GM21526 (cell line): ENCODE measurements around the gene G6PC3.

ENCODE experiments used
- ATAC-seq: cut with Tn5 transposase; IDR thresholded peaks from one replicate; pipeline ENCODE4 v1.9.1; 2021; ENCODE audit warnings: moderate library complexity; ENCODE audit not compliant: unreplicated experiment, low FRiP score

The G6PC3 gene

DNA sequence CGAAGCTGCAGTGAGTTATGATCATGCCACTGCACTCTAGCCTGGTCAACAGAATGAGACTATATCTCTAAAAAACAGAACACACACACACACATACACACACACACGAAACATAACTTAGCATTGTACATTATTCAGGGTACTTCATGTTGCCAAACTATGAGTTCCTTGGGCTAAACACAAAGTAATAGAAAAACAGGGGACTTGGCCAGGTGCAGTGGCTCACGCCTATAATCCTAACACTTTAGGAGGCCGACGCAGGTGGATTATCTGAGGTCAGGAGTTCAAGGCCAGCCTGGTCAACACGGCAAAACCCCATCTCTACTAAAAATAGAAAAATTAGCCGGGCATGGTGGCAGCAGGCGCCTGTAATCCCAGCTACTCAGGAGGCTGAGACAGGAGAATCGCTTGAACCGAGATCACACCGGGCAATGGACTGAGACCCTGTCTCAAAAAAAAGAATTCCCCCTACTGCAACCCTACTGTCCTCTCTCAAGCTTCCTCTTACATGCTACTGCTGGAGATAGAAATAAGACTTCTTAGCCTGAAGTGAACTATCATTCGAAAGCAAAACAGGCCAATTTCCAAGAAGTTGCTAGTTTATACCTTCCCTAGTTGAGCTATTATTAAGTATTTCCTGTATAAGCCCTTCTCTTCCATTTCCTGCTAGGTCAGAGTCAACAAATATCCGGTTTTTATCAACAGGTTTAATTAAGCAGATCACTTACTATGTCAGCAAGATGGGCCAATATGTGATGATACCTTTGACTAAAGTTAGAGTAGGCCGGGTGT, 11.2 kb upstream of the G6PC3 start:
- ATAC-seq: no peak

DNA sequence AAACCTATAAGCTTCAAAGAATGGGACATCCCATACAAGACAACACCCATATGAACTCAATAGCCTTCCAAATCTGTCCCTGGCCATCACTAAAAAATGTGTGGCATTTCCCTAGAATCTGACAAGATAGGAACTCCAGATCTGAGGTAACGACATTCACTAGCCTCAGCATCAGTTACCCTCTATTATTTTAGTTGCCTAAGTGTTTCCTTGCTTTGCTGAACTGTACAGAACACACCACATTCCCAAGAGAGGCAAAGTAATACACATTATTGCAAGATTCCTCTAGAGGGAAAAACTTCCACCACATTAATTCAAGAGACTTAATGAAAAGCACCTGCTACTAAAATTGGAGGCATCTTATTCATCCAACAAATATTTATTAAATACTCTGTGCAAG, 9.1 kb upstream of the G6PC3 start:
- ATAC-seq: no peak

DNA sequence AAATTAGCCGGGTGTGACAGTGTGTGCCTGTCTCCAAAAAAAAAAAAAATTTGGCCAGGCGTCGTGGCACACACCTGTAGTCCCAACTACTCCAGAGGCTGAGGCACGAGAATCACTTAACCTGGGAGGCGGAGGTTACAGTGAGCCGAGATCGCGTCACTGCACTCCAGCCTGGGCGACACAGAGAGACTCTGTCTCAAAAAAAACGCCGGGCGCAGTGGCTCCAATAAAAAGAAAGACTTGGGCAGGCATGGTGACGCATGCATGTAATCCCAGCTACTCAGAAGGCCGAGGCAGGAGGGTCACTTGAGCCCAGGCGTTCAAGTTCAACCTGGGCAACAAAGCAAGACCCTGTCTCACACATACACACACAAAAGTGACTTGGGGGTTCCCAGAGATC, 7.7 kb upstream of the G6PC3 start:
- ATAC-seq: no peak

DNA sequence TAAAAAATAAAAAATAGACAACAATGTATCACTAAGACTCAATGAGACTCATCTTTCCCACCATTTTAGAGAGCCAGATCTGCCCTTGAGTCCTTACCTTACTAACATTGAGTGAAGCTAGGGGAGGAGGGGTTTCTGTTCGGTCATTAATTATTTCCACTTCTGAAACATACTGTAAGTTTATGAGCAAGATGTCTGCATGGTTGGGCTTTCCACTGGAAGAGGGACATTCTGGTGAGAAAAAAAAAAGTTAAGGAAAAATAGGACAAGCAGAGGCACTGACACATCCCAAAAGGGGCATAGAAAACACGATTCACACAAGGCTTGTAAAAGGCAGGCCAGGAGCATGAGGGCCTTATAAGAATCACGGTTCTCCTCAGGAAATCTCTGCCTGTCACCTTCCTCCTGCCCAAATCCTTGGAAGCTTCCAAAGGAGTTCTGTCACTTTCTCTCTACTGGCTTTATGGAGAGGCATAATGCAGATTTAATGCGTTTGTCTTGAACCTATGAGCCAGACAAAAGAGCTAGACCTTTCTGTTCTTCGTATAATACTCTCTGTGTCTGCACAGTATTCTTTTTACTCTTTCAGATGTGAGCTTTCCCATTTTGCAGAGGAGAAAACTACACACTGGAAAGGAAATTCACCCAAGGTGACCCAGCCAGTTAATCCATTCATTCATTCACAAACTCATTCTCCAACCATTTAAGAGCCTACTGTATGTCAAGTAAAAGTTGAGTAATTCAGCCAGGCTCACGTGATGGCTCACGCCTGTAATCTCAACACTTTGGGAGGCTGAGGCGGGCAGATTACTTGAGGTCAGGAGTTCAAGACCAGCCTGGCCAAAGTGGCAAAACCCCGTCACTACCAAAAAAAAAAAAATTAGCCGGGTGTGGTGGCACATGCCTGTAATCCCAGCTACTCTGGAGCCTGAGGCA, 6.6 kb upstream of the G6PC3 start:
- ATAC-seq: no peak

DNA sequence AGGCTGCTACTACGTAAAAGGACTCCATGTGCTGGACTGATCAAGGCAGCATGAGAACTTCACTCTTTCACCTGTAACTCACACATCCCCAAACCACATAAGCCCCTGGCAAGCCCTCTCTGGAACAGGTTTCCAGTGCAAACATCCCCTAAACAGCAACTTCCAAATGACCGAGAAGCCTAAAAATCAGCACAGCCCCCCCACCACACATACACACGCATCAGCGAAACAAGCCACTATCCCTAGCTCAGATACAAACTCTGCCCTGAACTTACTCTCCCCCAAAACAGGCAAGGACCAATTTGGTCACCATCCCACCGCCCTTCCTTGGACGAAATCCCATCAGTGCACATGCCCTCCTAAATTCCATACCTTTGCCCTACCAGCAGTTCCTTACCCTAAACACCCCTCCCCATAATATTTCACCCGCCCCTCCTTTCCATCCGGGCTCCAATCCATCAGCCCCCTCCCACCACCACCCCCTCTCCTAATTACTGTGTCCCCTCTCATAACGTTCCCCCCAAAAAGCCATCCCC, 4.8 kb upstream of the G6PC3 start:
- no peak for ATAC-seq

DNA sequence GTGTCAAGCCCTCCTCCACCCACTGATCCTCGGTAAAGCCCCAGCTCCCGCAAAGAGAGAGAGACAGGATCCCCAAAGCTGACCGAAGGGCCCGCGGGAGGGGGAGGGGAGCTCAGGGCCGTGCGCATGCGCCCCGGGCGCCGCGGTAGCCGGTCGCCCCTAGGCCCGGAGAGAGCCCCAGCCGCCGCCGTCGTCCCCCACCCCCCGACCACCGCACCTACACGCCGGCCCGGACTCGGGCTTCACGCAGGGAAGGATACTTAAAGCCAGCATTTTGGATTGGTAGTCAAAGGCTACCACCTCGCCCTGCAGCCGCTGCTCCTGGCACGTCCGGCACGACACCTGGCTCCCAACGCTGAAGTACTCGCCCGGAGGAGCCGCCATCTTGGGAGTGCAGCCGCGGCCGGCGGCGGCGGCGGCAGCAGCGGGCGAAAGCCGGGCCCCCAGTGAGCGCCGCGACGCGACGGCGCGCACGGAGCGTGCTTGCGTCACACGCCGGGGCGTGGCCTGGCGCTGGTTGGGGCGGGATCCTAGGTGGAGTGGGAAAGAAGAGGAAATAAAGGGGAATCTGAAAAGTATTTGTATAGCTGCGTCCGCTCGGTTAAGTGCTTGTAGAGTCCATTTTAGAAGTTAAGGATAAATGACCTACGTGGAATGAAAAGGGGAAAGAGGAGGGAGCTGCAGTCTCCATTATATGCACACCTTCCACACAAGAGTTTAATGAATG, 4.2 kb upstream of the G6PC3 start, which contains the start of gene LSM12:
Gene LSM12, minus strand, starts transcription at position 468 of the 727 bp plus-strand sequence. Its CDS starts 84 bp downstream, at position 384.
- ATAC-seq: peak; percentile 51

DNA sequence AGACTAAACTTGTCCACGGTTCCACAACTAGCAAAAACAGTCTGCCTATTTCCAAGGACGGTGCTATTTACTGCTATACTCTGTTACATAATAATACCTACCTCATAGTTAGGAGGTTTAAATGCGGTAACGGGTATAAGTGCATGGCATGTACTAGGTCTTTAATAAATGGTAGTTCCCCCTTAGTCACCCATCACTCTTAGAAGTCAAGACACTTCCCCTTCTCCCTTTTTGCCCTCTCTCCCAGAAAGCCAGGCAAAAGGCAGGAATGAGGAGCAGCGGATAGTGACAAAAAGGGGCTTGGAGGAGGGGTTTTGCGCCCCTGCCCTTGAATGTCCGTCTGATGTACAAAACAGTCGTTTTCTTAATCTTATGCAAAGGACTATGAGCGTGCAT, 3.0 kb upstream of the G6PC3 start:
- no peak for ATAC-seq

DNA sequence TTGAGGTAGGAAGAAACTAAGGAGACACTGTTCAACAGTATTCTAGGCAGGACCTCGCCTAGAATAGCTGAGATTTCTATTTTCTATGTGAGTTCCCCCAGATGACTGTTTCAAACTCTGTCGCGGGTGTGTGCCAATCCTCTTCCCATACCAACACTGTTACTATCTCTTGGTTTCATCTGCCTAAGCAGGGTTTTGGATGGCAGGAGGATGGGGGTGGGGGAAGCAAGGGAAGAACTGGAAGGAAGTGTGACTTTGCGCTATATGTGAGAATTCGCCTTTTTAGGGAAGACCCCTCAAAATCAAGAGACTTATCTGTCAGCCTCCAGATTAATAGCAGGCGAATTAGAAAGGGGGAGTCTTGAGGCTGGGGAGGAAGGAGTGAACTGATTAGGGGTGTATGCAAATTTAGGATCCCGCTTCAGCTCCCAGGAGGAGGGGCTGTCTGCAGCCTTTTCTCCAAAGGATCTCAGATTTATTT, 521 bp upstream of the G6PC3 start:
- no peak for ATAC-seq

DNA sequence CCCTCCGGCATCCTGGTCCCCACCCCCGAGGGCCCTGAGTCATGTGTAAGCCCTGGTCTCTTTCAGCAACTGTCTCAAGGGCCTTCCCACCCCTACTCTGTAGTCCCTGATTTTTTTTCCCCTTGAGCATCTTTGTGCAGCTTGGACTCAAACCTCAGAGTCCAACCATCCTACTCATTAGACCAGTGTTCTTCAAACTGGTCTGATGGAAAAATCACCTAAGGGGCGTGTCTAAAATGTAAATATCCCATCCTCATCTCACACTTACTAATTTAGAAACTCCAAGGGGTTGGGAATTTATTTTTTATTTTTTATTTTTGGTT, 624 bp downstream of the G6PC3 start:
- ATAC-seq: peak; percentile 2

DNA sequence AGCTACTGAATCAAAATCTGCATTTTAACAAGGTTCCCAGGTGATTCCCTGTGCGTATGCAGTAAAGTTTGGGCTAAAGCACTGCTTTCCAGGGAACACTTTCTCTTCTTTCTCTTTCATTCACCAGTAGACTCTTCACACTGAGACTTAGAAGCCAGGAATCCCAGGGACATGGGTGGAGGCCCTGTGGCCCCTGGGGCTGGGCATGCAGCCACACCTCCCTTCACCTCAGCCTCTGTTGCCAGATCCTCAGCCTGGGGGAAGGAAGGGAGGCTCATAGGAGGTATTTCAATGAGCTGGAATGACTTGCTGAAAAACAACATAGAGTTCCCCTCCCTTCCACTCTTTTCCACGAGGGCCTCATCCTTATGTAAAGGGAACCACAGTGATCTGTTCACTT, 1.2 kb downstream of the G6PC3 start:
- no peak for ATAC-seq

DNA sequence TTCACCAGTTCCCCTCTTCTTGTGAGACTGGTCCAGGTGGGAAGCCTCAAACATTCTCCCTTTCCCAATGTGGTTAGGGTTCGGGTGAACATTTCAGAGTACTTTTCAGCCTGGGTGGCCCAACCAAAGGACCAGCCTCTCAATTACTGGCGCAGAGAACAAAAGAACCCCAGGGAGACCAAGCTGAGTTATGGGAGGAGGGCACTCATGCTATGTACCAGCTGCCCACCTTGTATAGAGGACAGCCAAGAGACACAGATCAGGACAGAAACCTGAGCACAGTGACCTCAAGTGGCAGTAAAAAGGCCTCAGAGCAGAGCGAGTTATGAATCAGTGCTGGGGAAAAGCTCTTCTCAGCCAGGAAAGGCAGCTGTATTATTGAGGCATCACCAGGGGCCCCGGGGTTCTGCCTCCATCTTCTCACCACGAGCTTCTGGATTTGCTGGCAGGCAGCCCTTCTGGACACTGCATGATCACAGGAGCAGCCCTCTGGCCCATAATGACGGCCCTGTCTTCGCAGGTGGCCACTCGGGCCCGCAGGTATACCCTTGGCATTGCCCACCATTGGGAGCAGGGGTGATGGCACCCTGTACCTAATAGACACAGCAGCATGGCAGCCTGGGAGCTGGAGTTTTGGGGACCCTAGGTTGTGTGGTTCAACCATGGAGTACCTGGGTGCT, 3.8 kb downstream of the G6PC3 start:
- no peak for ATAC-seq

DNA sequence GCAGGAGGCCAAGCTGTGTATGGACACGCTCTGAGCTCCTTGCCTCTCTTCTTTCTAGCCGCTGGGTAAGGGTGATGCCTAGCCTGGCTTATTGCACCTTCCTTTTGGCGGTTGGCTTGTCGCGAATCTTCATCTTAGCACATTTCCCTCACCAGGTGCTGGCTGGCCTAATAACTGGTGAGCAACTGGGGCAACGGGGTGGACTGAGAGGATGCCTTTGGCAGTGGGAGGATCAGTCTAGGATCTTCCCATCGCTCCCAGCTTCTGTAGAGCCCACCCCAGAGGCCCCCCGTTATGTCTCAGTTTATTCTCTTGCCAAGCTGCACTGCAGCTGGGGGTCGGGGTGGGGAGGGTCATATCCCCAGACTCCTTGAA, 4.4 kb downstream of the G6PC3 start:
- ATAC-seq: no peak

DNA sequence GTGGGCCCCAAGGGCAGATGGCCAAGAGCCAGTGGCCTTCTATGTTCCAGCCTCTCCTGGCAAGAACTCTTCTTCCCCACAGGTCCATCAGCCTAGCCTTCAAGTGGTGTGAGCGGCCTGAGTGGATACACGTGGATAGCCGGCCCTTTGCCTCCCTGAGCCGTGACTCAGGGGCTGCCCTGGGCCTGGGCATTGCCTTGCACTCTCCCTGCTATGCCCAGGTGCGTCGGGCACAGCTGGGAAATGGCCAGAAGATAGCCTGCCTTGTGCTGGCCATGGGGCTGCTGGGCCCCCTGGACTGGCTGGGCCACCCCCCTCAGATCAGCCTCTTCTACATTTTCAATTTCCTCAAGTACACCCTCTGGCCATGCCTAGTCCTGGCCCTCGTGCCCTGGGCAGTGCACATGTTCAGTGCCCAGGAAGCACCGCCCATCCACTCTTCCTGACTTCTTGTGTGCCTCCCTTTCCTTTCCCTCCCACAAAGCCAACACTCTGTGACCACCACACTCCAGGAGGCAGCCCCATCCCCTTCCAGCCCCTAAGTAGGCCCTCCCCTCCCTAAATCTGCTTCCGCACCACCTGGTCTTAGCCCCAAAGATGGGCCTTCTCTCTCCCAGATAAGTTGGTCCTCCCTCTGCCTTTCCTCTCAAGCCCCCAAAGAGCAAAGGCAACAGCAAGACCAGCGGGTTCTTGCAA, 5.2 kb downstream of the G6PC3 start:
- ATAC-seq: no peak

DNA sequence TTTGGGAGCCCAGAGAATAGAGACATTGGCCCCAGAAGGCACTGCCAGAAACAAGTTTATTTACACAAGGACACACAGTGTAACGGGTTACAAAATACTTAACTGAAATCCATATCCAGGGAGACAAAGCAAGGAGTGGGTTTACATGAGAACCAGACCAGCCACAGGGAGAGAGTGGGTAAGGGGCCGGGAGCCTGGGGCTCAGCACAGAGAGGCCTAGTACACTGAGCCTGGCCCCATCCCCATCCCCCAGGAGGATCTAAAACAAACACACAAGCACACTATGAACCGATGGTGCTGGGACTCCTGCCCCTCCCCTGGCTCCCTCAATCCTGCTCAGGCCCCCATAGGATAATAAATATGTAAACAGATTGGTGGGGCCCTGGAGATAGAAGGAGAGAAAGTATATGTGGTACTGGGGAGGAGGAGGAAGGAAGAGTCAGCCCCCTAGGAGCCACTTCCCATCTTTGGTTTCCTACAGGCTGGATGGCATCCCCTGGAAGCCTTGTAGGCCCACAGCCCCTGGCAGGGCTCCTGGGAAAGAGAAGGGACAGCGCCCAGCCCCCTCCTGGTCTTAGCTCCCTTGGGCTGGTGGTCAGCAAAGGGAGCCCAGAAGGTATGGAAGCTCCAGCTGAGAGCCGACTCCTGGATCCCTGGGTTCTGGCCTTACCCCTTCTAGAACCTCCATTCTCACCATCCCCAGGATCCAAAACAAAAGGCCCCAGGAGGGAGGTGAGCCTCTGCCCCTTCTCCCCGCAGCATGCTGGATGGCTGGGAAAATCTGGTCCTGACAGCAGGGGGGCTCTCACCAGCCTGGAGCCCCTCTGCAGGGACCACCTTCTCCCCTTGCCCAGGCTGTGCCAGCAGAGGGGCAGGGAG, 6.4 kb downstream of the G6PC3 start:
- no peak for ATAC-seq

DNA sequence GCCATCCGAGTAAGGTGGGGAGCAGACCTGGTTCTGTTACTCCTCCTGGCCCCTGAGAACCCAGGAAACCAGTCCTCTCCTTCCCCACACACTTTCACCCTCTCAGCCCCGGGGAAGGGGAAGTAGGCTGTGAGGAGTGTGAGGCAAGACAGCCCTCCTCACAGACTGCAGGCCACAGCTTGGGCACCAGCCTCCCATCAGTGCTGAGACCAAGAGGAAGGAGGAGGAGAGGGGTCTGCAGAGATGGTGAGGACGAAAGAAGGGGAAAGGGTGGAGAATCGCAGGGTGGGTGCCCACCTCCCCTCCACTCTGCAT, 7.0 kb downstream of the G6PC3 start:
- ATAC-seq: no peak

DNA sequence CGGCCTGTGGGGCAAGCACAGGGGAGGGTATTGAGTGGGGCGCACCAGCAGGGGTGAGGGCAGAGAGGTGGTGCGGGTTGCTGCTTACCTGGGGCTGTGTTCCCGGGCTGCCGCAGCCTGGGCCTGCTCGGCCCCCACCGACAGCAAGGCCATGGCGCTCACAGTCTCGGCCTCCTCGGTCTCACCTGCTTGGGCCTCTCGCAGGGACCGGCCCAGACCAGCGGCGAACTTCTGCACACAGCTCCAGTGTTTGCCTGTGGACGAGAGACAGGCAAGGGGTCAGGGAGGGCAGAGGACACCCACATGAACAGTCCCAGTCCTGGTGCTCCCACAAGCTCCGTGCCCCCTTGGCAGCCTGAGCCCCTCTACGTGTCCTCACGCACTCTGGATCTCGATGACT, 7.9 kb downstream of the G6PC3 start:
- ATAC-seq: no peak

DNA sequence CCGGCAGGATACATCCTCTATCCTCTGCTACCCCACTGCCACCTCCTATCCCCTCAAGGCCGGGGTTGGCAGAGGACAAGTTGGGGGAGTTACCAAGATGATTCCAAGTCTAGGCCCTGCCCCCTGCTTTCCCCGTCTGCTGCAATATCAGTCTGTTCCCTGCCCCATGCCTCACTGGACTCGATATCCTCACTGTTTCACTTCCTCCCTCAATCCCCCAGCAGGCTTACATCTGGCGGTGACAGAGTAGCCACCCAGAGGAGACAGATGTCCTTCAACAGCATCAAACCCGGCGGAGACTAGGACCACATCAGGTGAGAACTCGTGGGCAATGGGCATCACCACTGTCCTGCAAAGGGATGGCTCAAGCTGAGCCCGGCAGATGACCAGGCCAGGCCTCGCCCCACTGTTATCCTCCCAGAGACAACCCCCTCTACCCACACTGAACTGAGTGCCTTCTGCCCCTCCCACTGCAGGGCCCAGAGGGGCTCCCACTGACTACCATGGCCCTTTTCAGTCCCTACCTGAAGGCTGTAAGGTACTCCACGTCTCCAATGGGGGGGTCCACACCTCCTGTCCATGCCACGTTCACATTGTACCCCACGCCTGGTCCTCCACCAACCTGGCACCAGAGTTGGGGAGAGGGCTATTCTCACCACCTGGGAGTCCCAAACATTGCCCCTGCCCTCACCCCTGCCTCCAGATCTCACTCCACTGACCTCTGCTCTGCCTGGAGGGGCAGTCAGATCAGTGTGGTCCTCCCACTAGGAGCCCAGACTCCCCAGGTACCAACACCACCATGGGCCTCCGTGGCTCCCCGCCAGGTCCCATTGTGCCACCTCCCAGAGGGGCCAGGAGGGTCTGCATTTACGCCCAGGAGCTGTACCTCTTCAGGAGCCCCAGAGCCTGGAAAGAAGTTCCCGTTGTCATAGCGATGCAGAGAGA, 9.6 kb downstream of the G6PC3 start:
- no peak for ATAC-seq

DNA sequence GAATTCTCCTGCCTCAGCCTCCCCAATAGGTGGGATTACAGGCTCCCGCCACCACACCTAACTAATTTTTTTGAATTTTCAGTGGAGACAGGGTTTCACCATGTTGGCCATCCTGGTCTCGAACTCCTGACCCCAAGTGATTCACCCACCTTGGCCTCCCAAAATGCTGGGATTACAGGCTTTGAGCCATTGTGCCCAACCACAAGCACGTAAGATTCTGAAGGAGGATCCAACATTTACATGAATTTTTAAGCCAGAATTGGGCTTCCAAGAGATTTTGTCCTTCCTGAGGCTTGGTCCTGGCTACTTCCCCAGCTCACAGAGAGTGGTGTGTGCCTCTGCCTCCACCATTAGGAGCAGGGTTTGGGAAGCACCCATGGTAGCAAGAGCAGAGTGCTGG, 11.1 kb downstream of the G6PC3 start:
- no peak for ATAC-seq
